Activated CD4-positive, alpha-beta T cell treated with anti-CD3 and anti-CD28 coated beads, Interleukin-2, amount 50 U/mL, for 1 hour (primary cell): ENCODE measurements around the gene GORASP1.

Experiments
- DNase-seq: peaks from one replicate; pipeline ENCODE4 v3.0.0-alpha.2; 2020

The GORASP1 gene

GRCh38 chr3:39140341-39140971, 33.0 kb upstream of the GORASP1 start:
- DNase-seq: no peak

GRCh38 chr3:39139442-39139841, 32.0 kb upstream of the GORASP1 start:
- DNase-seq: no peak

- DNase-seq: peak; percentile 10
These were observed 31.5 kb upstream of the GORASP1 start for GRCh38 chr3:39138804-39139415.

GRCh38 chr3:39137991-39138803, 30.8 kb upstream of the GORASP1 start:
- DNase-seq: peak; percentile 14

- peak; percentile 20 for DNase-seq
These were observed 30.1 kb upstream of the GORASP1 start for GRCh38 chr3:39137435-39137936.

GRCh38 chr3:39136533-39137434, 29.4 kb upstream of the GORASP1 start:
- DNase-seq: no peak

GRCh38 chr3:39135170-39135805, 27.9 kb upstream of the GORASP1 start:
- no peak for DNase-seq

- DNase-seq: no peak
These were observed 26.9 kb upstream of the GORASP1 start for GRCh38 chr3:39134305-39134704.

- DNase-seq: no peak
These were observed 26.4 kb upstream of the GORASP1 start for GRCh38 chr3:39133822-39134221.

GRCh38 chr3:39133093-39133490, 25.7 kb upstream of the GORASP1 start:
- DNase-seq: no peak

GRCh38 chr3:39132096-39133092, 25.0 kb upstream of the GORASP1 start:
- no peak for DNase-seq

- DNase-seq: no peak
These were observed 23.4 kb upstream of the GORASP1 start for GRCh38 chr3:39130693-39131265.

- DNase-seq: no peak
These were observed 22.6 kb upstream of the GORASP1 start for GRCh38 chr3:39130026-39130425.

GRCh38 chr3:39128951-39129350, 21.5 kb upstream of the GORASP1 start:
- no peak for DNase-seq

GRCh38 chr3:39127908-39128304, 20.5 kb upstream of the GORASP1 start:
- no peak for DNase-seq

GRCh38 chr3:39127269-39127907, 20.0 kb upstream of the GORASP1 start:
- DNase-seq: no peak

- peak; percentile 35 for DNase-seq
These were observed 19.2 kb upstream of the GORASP1 start for GRCh38 chr3:39126532-39127071.

- DNase-seq: no peak
These were observed 18.5 kb upstream of the GORASP1 start for GRCh38 chr3:39125841-39126500.
